GM03348 (cell line): ENCODE results near the gene OSBPL10.
"Not testable (repeated sequence)": the region's sequence is repeated elsewhere in the genome, so short reads cannot be mapped to it uniquely, and the experiment has no call there.

Experiments used
- DNase-seq: peaks from one replicate; pipeline ENCODE4 v3.0.0; 2012; ENCODE audit warnings: low spot score

The OSBPL10 gene

GRCh38 chr3:31815006-31815405, 166.1 kb downstream of the OSBPL10 start:
- DNase-seq, result no peak

DNA sequence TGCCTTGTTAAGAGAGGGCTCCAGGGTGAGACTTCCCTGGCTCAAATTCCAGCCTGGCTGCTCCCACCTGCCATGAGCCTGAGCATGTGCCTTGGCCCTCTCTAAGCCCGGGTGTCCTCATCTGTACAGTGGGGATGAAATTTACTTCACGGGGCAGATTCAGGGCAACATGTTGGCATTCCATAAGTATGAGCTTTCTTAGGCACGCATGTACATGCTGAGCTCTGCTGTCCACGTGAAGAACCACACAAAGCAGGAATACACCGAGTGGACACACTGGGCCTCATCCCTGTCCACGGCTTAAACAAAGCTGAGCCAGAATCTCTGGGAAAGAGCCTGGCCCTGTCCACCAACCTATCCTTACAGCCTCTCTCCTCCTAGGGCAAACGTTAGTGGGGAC, 167.4 kb downstream of the OSBPL10 start:
- DNase-seq, result no peak

GRCh38 chr3:31813197-31813596, 167.9 kb downstream of the OSBPL10 start:
- no peak for DNase-seq

GRCh38 chr3:31810991-31811433, 170.1 kb downstream of the OSBPL10 start:
- DNase-seq, result no peak

DNA sequence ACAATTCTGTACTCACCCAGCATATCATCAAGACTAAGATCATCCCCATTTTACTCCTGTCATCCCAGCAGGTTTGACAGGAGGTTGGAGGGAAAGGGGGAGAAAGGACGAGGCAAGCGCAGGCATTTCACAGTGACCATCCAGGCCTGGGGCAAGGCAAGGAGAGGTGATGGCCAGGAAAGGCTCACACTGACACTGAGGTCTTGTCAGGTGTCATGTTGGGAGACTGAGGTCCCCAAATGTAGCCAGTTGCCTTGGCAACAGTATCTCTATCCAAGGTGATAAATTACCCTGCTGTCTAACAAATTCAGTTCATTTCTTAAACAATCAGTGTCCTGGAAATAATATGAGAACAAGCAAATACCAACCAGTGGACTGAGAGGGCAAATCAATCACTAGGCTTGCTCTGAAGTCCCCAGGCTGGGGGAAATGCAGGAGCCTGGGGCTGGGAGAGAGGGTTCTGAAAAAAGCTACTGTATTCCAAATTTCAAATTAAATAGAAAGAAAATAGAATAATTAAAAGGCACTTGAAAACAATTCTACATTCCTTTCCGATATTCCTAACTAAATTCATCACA, 172.8 kb downstream of the OSBPL10 start:
- no peak for DNase-seq

DNA sequence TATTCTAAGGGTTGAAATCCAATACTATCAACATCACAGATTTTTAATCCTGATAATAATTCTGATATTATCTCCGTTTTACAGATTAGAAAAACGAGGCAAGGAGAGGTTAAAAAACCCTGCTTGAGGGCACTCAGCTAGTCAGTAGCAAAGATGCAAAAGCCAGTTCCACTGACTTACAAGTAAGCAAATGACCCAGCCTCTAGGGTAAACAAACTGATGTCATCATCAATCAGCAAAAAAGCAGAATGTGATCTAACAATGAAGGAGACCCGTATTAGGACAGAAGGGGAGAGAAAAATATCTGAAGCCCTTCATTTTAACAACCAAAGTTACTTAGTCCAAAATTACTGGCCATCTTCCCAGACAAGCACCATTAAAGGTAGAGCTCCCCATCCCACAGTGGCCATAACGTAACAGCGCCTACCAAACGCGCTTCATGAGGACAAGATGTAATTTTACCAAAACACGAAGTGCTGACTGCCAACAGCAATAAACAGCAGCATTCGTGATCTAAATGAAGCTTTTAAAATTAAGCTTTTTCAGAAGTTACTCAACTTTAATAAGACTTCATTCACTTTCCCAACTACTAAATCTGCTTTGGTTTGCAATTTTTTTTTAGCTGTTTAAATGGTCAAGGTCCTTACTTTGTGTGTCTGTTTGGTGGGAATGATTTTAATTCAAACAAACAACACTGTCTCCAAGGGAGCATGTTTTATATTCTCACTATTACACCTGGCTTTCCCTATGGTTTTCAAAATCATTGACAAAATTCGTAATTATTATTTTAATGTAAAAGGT, 176.6 kb downstream of the OSBPL10 start:
- DNase-seq, result no peak

DNA sequence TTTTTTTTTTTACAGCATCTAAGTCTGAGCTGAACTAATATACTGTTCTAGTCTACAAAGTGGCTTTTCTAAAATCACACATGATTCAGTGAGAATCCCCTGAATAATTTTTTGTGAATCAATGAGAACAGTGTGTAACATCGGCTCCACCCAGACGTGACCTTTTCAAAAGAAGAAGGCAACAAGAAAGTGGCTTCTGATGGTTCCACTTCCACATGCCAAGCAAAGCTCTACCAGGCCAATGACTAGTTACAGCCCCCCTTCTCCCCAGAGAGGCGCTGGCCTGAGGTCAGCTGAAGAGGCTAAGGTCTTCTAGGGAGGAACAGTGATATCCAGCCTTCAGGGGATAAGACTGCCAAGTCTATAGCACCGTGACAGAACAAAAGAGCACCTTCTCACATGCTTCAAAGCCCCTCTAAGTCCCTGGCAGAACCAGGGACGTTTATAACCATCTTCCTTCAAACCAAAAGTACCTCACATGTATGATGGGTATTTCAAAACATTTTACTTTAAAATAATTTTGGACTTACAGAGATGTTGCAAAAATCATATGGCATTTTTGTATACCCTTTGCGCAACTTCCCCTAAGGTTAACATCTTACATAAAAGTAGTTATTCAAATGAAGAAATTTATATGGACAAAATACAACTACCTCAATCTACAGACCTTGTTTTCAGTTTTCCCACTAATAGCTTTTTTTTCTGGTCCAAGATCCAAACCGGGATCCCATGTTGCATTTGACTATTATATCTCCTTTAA, 177.9 kb downstream of the OSBPL10 start:
- DNase-seq, result no peak

DNA sequence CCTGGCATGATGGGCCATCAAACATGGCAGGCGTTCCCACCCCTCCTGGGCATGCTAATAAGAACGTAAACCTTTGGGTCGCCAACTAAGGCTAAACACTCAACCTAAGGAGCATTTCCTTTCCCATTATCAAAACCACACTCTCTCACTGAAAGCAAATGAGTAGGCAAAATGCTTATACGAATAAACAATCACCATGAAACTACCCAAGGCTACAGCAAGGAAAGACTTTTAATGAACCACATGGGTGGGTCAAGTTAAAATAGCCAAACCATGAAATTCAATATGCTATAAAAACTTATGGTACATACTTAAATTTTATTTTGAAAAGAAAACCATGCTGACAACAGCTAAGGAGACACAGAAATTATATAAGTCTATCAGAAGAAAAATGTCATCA, 180.6 kb downstream of the OSBPL10 start:
- DNase-seq, result no peak

- no peak for DNase-seq
Observed at GRCh38 chr3:31798840-31799239, 182.2 kb downstream of the OSBPL10 start.

DNA sequence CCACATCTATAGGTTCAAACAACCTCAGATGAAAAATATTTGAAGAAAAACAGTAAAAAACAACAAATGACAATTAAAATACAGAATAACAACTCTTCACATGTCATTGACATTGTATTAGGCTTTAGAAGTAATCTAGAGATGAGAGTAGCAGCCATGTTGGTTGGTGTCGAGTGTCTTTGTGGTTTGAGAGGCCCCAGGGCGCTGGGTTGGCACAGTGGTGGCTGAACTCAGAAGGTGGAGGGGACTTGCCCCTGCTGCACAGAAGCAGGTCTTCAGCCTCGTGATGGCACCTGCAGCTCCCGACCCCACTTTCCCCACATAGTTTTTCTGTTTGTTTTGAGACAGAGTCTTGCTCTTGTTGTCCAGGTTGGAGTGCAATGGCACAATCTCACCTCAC, 187.2 kb downstream of the OSBPL10 start:
- DNase-seq, result no peak

DNA sequence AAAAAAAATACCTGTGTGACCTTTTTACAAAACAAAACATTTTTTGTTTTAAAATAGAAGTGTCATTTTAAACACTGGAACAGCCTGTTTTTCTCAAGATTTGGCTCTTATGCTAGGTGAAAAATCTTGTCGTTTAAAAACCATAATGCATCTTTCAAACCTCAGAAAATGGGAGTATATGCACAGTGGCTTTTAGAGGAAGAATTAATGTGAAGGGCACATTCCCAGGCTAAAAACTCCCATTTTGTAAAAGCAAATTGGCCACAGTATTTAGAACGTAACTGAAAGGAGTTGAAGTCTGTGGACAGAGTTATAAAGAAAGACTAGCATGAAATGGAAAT, 190.0 kb downstream of the OSBPL10 start:
- DNase-seq, result no peak

GRCh38 chr3:31790193-31791089, 190.6 kb downstream of the OSBPL10 start:
- no peak for DNase-seq

DNA sequence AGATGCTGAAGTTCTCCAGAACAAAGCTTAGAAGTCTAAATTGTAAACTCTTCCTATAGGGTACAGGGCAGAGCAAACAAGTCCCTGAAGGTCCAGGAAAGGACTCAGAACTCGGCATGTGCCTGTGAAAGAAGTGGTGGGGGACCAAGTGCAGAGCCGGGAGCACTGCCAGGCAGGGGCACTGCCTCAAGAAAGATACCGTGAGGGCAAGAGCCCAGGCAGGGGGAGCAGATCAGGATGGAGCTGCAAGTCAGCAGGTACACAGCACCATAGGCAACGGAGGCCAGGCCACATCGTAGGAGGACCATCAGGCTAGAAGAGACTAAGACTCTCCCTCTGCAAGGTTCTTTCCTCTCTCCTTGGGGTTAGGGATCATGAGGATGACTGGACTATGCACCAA, 191.6 kb downstream of the OSBPL10 start:
- DNase-seq, result no peak

GRCh38 chr3:31785734-31786133, 195.3 kb downstream of the OSBPL10 start:
- DNase-seq, result no peak

DNA sequence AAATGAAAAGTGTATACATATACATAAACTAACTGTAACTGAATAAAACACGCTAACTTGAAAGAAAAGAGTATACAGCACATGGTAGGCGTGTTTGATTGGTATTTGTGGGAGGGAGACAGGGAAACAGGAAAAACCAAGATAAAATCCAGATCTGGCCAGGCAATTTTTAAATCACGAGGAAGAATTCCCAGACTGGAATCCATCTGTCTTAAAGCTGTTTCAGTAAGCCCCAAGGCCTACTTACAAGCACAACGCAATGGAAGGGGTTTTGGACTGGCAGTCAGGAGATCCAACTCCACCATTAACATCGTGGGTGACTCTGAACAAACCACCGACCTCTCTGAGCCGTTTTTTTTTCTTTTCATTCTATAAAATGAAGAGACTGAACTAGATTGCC, 195.8 kb downstream of the OSBPL10 start:
- DNase-seq, result no peak

DNA sequence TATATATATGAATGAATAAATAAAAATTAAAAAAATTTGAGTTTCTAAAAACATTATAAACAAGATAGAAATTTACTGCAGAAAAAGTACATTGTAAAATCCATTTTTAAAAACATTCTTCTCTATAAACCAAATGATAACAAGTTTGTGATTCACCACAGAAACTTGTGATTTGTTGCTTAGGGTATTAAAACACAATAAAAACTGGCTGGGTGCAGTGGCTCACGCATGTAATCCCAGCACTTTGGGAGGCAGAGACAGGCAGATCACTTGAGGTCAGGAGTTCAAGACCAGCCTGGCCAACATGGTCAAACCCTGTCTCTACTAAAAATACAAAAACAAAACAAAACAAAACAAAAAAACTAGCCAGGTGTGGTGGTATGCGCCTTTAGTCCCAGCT, 197.2 kb downstream of the OSBPL10 start:
- DNase-seq, result not testable (repeated sequence)

DNA sequence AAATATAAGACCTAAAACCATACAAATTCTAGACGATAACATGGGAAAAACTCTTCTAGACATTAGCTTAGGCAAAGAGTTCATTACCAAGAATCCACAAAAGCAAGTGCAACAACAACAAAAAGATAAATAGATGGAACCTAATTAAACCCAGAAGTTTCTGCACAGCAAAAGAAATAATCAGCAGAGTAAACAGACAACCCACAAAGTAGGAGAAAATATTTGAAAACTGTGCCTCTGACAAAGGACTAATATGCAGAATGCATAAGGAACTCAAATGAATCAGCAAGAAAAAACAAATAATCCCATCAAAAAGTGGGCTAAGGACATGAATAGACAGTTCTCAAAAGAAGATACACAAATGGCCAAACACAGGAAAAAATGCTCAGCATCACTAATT, 198.8 kb downstream of the OSBPL10 start:
- not testable (repeated sequence) for DNase-seq

- no peak for DNase-seq
Observed at GRCh38 chr3:31779514-31779913, 201.5 kb downstream of the OSBPL10 start.

- DNase-seq, result no peak
Observed at GRCh38 chr3:31777887-31778286, 203.2 kb downstream of the OSBPL10 start.

DNA sequence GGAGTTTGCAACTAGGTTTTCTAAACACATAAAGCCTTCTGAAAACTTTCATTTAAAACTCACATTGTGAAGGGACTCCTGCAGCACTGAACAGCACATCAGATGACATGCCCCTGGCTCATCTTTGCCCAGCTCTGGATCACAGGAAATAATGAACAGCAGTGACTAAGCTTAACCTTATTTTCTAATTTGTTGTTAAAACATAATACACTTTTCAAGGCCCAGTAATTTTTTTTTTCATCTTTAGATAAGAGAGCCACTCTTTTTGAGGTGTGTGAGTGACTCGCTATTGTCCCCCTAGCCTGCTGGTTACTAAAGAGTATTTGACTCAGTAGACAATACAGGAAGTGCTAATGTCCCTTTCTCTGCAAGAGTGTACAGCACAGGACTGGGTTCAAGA, 204.0 kb downstream of the OSBPL10 start:
- no peak for DNase-seq

- no peak for DNase-seq
Observed at GRCh38 chr3:31776016-31776415, 205.0 kb downstream of the OSBPL10 start.

- DNase-seq, result no peak
Observed at GRCh38 chr3:31775383-31775782, 205.7 kb downstream of the OSBPL10 start.
